PC-3 (cell line): ENCODE data around the gene CRELD1. TPM values are rescaled to one million over a fixed set of nuclear protein-coding genes. Genes with fewer than 3 reads are reported as not detected.

Experiments used
- ATAC-seq: fragments of 200-7000 bp; cut with Tn5 transposase; 2 replicates; pipeline ENCODE4 v1.9.1; 2020; ENCODE audit warnings: mild to moderate bottlenecking, moderate library complexity
- BruUV-seq: library from RNA; stranded (reverse); fragments of 400-500 nt; replicated peaks from 2 replicates; lab custom pipeline; 2021; lab: Mats Ljungman, UMichigan
- CTCF ChIA-PET: fragments of 300-600 bp; sonication (Branson Sonifier 250); formaldehyde crosslinking; loops from one replicate; lab custom pipeline; 2022; ENCODE audit warnings: antibody characterized with exemption; lab: Charles Lee
- POLR2A ChIA-PET: fragments of 300-600 bp; sonication (Branson Sonifier 250); formaldehyde crosslinking; loops from one replicate; lab custom pipeline; 2022; ENCODE audit warnings: antibody characterized with exemption; ENCODE audit not compliant: unreplicated experiment; lab: Charles Lee
- DNase-seq: peaks from one replicate; pipeline ENCODE4 v3.0.0-alpha.2; 2015
- H2AFZ ChIP-seq: fragments of 300-600 bp; sonication (generic); 2 replicates; pipeline ENCODE4 v1.6.0; 2016; ENCODE audit warnings: antibody characterized with exemption, low read length
- H3F3A ChIP-seq: fragments of 300-600 bp; sonication (generic); one replicate; pipeline ENCODE4 v1.6.0; 2017; ENCODE audit warnings: antibody characterized with exemption, low read length, control low read depth, mild to moderate bottlenecking; ENCODE audit not compliant: unreplicated experiment
- H3K27ac ChIP-seq: fragments of 300-600 bp; sonication (generic); 2 replicates; pipeline ENCODE4 v1.5.1; 2016; ENCODE audit warnings: mild to moderate bottlenecking, low read length
- H3K27me3 ChIP-seq: fragments of 300-600 bp; sonication (generic); 2 replicates; pipeline ENCODE4 v1.6.1; 2016; ENCODE audit warnings: low read length, mixed read lengths
- H3K36me3 ChIP-seq: fragments of 300-600 bp; sonication (generic); 2 replicates; pipeline ENCODE4 v1.6.1; 2016; ENCODE audit warnings: low read depth, mixed run types, low read length, mixed read lengths
- H3K4me1 ChIP-seq: fragments of 300-600 bp; sonication (generic); 2 replicates; pipeline ENCODE4 v1.5.1; 2016; ENCODE audit warnings: low read length; ENCODE audit not compliant: insufficient read depth
- H3K4me2 ChIP-seq: fragments of 300-600 bp; sonication (generic); 2 replicates; pipeline ENCODE4 v1.6.0; 2016; ENCODE audit warnings: low read length
- H3K4me3 ChIP-seq: fragments of 300-600 bp; sonication (generic); 2 replicates; pipeline ENCODE4 v1.5.1; 2016; ENCODE audit warnings: mild to moderate bottlenecking, low read length, mixed read lengths
- H3K79me2 ChIP-seq: fragments of 300-600 bp; sonication (generic); 2 replicates; pipeline ENCODE4 v1.6.1; 2017; ENCODE audit warnings: low read length, mixed read lengths
- H3K9ac ChIP-seq: fragments of 300-600 bp; sonication (generic); 2 replicates; pipeline ENCODE4 v1.6.0; 2016; ENCODE audit warnings: mild to moderate bottlenecking, low read length
- H3K9me2 ChIP-seq: fragments of 300-600 bp; sonication (generic); replicated peaks from 2 replicates; pipeline ENCODE4 v1.6.1; 2016; ENCODE audit warnings: mixed run types, low read length, mixed read lengths
- H3K9me3 ChIP-seq: fragments of 300-600 bp; sonication (generic); 2 replicates; pipeline ENCODE4 v1.6.1; 2016; ENCODE audit warnings: low read length, mixed read lengths
- H4K20me1 ChIP-seq: fragments of 300-600 bp; sonication (generic); 2 replicates; pipeline ENCODE4 v1.6.1; 2016; ENCODE audit warnings: low read length, mixed read lengths
- CTCF ChIP-seq: fragments of 300-600 bp; sonication (generic); conservative IDR thresholded peaks from 2 replicates; pipeline ENCODE4 v1.5.1; 2017; ENCODE audit warnings: antibody characterized with exemption, low read depth, mild to moderate bottlenecking, low read length
- EZH2 ChIP-seq: fragments of 300-600 bp; sonication (generic); IDR thresholded peaks from one replicate; pipeline ENCODE4 v1.6.1; 2017; ENCODE audit warnings: antibody characterized with exemption, mild to moderate bottlenecking, low read length; ENCODE audit not compliant: unreplicated experiment
- EZH2phosphoT487 ChIP-seq: fragments of 300-600 bp; sonication (generic); IDR thresholded peaks from 2 replicates; pipeline ENCODE4 v1.6.1; 2018; ENCODE audit warnings: mild to moderate bottlenecking, antibody characterized with exemption, low read length, borderline replicate concordance
- intact Hi-C: fragments of 100-400 bp; cut with micrococcal nuclease; formaldehyde crosslinking; loops from 2 replicates; pipeline ENCODE4 v1.9.0; 2023
- total RNA-seq: library from RNA; depleted of rRNA; stranded (reverse); fragments of >200 nt; gene quantifications from 2 replicates; pipeline ENCODE4 v1.2.3, GENCODE V29; 2014

The CRELD1 gene
- total RNA-seq, 1 experiment from 2014 or later: 22.0 TPM

- CTCF ChIA-PET: no interaction called here
Observed at GRCh38 chr3:9889405-9889804, 44.2 kb upstream of the CRELD1 start.

GRCh38 chr3:9890249-9891071 lies 43.2 kb upstream of the CRELD1 start, which contains the start of gene JAGN1:
Gene JAGN1 (plus strand): TSS chr3:9890610. CDS start chr3:9890723, 113 bp downstream.
- Histone ChIP-seq H3K9me2 (no peaks in the 10 kb centered on the region), H3K27ac (peak within 1 kb of the TSS; percentile 75), H3K79me2 (peaks cover 38% of the 10 kb centered on the region), H3K9ac (peak within 1 kb of the TSS; percentile 98), H4K20me1 (no peaks in the 10 kb centered on the region), H3K4me2 (peak within 1 kb of the TSS; percentile 84), H3K4me3 (peak within 1 kb of the TSS; percentile 83), H3K9me3 (no peaks in the 10 kb centered on the region), H3K36me3 (peaks cover 14% of the 10 kb centered on the region; the same call in 1 of the 2 replicates), H3K27me3 (no peaks in the 10 kb centered on the region), H3K4me1 (peaks cover 23% of the 10 kb centered on the region), H2AFZ (peak within 1 kb of the TSS; percentile 92), H3F3A (peaks cover 10% of the 10 kb centered on the region)
- intact Hi-C loops: no loop called here
- peak; percentile 87 for DNase-seq
- peak; percentile 65 for ATAC-seq
- TSS peak; percentile 66 for BruUV-seq
- TF ChIP-seq CTCF (no peak), EZH2phosphoT487 (no peak), EZH2 (no peak)
- POLR2A ChIA-PET: interaction anchor here (0.5 kb wide), 1 partner anchor 328 kb away, joined by 4 read pairs; no protein-coding TSS in a partner anchor
- CTCF ChIA-PET: no interaction called here

More at GRCh38 chr3:9889405-9889804, 44.2 kb upstream of the CRELD1 start:
- Histone ChIP-seq H3K9me3 (no peaks in the 10 kb centered on the region), H3K79me2 (peaks cover 33% of the 10 kb centered on the region), H3K4me3 (no peak overlapping the region), H3K36me3 (peaks cover 9% of the 10 kb centered on the region; the same call in 1 of the 2 replicates), H2AFZ (no peak overlapping the region), H3K9ac (no peak overlapping the region), H3K4me2 (no peak overlapping the region), H3K27me3 (no peaks in the 10 kb centered on the region), H4K20me1 (no peaks in the 10 kb centered on the region), H3K4me1 (peaks cover 30% of the 10 kb centered on the region), H3K9me2 (no peaks in the 10 kb centered on the region), H3F3A (peaks cover 10% of the 10 kb centered on the region), H3K27ac (no peak overlapping the region)
- BruUV-seq: no TSS peak
- POLR2A ChIA-PET: interaction anchor here (0.5 to 0.7 kb wide), 2 partner anchors 15 to 18 kb away, joined by 3 to 9 read pairs; no protein-coding TSS in a partner anchor
- TF ChIP-seq EZH2: no peak
- TF ChIP-seq EZH2phosphoT487: no peak
- TF ChIP-seq CTCF: no peak
- intact Hi-C loops: no loop called here
- ATAC-seq (no peak), DNase-seq (no peak)
